ENCODE measurements around the gene ATP9B. TPM values are rescaled to one million over a fixed set of nuclear protein-coding genes. Genes with fewer than 3 reads are reported as not detected.

Gene ATP9B
- total RNA-seq, 1 experiment from 2014 or later = 17.8 TPM

DNA sequence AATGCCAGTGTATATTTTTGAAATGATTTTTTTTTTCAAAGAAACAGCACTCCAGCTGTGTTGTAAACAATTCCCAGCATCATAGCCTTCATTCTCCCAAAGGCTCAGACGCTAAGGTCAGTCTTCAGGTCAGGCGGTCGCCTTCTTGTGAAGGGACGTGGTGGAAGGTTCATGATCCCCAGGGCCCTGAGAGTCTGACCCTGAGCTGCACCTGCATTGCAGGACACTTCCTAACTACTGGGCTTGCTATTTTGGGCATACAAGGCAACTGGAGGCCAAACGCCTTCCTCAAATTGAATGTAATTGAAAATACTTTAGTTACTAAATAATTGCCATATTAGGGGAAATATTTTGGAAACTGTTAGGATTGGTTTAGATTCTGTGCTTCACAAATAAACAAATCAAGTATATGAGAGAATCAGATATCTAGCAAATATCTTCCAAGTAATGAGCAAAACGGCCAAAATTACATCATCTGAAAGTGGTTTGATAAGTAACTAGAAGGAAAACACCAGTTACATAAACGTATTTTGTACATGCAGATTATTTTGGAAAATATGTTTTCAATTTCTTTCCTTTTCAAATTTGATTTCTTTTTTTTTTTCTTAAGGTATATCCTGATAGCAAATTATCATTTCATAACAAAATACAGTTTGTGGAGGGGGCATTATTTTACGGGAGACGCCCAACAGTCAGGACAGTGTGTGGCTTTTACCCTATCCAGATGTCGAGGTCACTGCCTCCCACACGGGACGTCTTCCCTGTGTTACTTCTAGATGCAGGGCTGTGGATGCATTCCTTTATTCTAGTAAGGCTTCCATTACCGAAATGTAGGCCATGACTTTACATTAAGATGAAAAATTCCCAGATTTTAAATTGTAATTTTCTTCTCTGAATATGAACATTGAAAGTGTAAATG is 136.0 kb downstream of the ATP9B start (continued):
- no peak for TF ChIP-seq EZH2phosphoT487 (IDR thresholded peaks at IDR 0.05; ENCODE audit: borderline replicate concordance)

DNA sequence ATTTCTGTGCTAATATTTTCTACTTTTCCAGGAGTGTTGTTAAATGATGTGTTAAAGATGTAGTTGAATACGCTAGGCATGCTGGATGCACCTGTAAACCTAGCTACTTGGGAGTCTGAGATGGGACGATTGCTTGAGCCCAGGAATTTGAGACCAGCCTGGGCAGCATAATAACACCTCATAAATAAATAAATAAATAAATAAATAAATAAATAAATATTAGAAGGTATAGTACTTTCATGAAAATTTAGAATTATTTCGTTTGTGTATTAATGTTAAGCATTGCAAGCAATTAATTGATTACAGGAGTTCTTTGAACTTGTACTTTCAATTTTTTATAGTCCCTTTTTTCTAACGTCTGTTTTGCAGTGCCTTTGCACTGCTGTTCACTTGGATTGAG is 137.2 kb downstream of the ATP9B start:
- TF ChIP-seq RAD21 (IDR thresholded peaks at IDR 0.05; ENCODE audit: low read depth) = no peak
- Histone ChIP-seq H3K4me2 (ENCODE audit: low read length) (no peak overlapping the region), H3K27me3 (ENCODE audit: insufficient read depth, low read length) (no peaks in the 10 kb centered on the region), H4K20me1 (ENCODE audit: insufficient read depth) (no peaks in the 10 kb centered on the region), H3K79me2 (ENCODE audit: insufficient read depth, low read length) (no peaks in the 10 kb centered on the region), H3K9ac (ENCODE audit: low read length) (no peak overlapping the region), H3K9me2 (ENCODE audit: insufficient read depth) (no peaks in the 10 kb centered on the region), H3K4me1 (ENCODE audit: control insufficient read depth in 1 of 2, insufficient read depth in 2 of 2, low read length in 2 of 2) (peaks cover 18 to 25% of the 10 kb centered on the region in 2 experiments), H2AFZ (ENCODE audit: low read depth, low read length, poor library complexity, severe bottlenecking) (no peak overlapping the region), H3K27ac (ENCODE audit: low read depth, low read length) (no peak overlapping the region), H3K9me3 (ENCODE audit: control insufficient read depth in 1 of 2, insufficient read depth in 1 of 2, low read depth in 1 of 2, low read length in 2 of 2) (no peaks in the 10 kb centered on the region), H3K36me3 (ENCODE audit: control insufficient read depth in 1 of 2, insufficient read depth in 2 of 2, low read length in 2 of 2) (no peaks in the 10 kb centered on the region), H3K4me3 (replicated peaks in 1 of 2; ENCODE audit: low read depth in 1 of 2, low read length in 2 of 2) (no peak overlapping the region)
- ChIA-PET POLR2A (no interaction called here), CTCF (no interaction called here), RAD21 (ENCODE audit: low non-redundant PET in 1 of 2, low total read pairs in 2 of 2, uncharacterized antibody in 2 of 2, unreplicated experiment in 2 of 2) (no interaction called here)
- no TSS peak for BruUV-seq (replicated peaks)
- no peak for ATAC-seq
- no peak for DNase-seq (ENCODE audit: low read depth, low spot score)
- intact Hi-C loops (cut with micrococcal nuclease) = no loop called here

DNA sequence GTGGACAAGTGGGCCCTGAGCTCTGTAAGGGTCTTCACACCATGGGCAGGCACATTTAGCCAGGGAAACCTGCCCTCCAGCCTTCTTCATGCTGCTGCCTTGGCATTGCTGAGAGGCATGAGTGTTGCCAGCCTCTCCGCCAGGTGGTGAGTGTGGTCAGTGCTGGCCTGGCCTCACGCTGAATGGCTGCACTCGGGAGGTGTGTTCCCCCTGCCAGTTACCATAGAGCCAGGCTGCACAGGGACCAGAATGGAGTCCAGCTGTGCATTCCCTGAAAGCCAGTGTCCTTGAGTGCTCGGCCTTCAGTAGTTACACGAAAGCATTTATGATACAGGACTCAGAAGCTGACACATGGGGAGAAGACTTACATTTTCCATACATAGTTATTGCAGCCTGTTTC is 139.7 kb downstream of the ATP9B start:
- no TSS peak for BruUV-seq (replicated peaks)
- ChIA-PET RAD21 (ENCODE audit: low non-redundant PET in 1 of 2, low total read pairs in 2 of 2, uncharacterized antibody in 2 of 2, unreplicated experiment in 2 of 2) (no interaction called here), CTCF (no interaction called here), POLR2A (no interaction called here)
- Histone ChIP-seq H3K36me3 (ENCODE audit: control insufficient read depth in 1 of 2, insufficient read depth in 2 of 2, low read length in 2 of 2) (no peaks in the 10 kb centered on the region), H3K27ac (ENCODE audit: low read depth, low read length) (no peak overlapping the region), H3K4me2 (ENCODE audit: low read length) (no peak overlapping the region), H3K79me2 (ENCODE audit: insufficient read depth, low read length) (no peaks in the 10 kb centered on the region), H3K9me2 (ENCODE audit: insufficient read depth) (no peaks in the 10 kb centered on the region), H3K4me1 (ENCODE audit: control insufficient read depth in 1 of 2, insufficient read depth in 2 of 2, low read length in 2 of 2) (peaks cover 1 to 2% of the 10 kb centered on the region in 2 experiments), H3K9ac (ENCODE audit: low read length) (no peak overlapping the region), H3K9me3 (ENCODE audit: control insufficient read depth in 1 of 2, insufficient read depth in 1 of 2, low read depth in 1 of 2, low read length in 2 of 2) (no peaks in the 10 kb centered on the region), H3K4me3 (replicated peaks in 1 of 2; ENCODE audit: low read depth in 1 of 2, low read length in 2 of 2) (no peak overlapping the region), H3K27me3 (ENCODE audit: insufficient read depth, low read length) (no peaks in the 10 kb centered on the region), H4K20me1 (ENCODE audit: insufficient read depth) (no peaks in the 10 kb centered on the region), H2AFZ (ENCODE audit: low read depth, low read length, poor library complexity, severe bottlenecking) (no peak overlapping the region)
- TF ChIP-seq YY1 (IDR thresholded peaks at IDR 0.05; ENCODE audit: extremely low read depth, insufficient replicate concordance, low read depth, low read length) = no peak
- no peak for TF ChIP-seq CBX3 (IDR thresholded peaks at IDR 0.05; ENCODE audit: low read depth)
- no peak for TF ChIP-seq RAD21 (IDR thresholded peaks at IDR 0.05; ENCODE audit: low read depth)
- TF ChIP-seq, protein P1, sequence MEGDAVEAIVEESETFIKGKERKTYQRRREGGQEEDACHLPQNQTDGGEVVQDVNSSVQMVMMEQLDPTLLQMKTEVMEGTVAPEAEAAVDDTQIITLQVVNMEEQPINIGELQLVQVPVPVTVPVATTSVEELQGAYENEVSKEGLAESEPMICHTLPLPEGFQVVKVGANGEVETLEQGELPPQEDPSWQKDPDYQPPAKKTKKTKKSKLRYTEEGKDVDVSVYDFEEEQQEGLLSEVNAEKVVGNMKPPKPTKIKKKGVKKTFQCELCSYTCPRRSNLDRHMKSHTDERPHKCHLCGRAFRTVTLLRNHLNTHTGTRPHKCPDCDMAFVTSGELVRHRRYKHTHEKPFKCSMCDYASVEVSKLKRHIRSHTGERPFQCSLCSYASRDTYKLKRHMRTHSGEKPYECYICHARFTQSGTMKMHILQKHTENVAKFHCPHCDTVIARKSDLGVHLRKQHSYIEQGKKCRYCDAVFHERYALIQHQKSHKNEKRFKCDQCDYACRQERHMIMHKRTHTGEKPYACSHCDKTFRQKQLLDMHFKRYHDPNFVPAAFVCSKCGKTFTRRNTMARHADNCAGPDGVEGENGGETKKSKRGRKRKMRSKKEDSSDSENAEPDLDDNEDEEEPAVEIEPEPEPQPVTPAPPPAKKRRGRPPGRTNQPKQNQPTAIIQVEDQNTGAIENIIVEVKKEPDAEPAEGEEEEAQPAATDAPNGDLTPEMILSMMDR (IDR thresholded peaks at IDR 0.05 in 2 of 3, conservative IDR thresholded peaks at IDR 0.05 in 1 of 3; ENCODE audit: borderline replicate concordance in 1 of 3, insufficient read depth in 1 of 3, low read depth in 2 of 3, low read length in 2 of 3) = no peak
- no peak for TF ChIP-seq FOSL1 (IDR thresholded peaks at IDR 0.05; ENCODE audit: low read depth)
- TF ChIP-seq ZFX (IDR thresholded peaks at IDR 0.05) = no peak
- TF ChIP-seq EZH2 (IDR thresholded peaks at IDR 0.05) = no peak
- TF ChIP-seq, protein P2, sequence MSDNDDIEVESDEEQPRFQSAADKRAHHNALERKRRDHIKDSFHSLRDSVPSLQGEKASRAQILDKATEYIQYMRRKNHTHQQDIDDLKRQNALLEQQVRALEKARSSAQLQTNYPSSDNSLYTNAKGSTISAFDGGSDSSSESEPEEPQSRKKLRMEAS (IDR thresholded peaks at IDR 0.05) = no peak
- TF ChIP-seq, protein P3, sequence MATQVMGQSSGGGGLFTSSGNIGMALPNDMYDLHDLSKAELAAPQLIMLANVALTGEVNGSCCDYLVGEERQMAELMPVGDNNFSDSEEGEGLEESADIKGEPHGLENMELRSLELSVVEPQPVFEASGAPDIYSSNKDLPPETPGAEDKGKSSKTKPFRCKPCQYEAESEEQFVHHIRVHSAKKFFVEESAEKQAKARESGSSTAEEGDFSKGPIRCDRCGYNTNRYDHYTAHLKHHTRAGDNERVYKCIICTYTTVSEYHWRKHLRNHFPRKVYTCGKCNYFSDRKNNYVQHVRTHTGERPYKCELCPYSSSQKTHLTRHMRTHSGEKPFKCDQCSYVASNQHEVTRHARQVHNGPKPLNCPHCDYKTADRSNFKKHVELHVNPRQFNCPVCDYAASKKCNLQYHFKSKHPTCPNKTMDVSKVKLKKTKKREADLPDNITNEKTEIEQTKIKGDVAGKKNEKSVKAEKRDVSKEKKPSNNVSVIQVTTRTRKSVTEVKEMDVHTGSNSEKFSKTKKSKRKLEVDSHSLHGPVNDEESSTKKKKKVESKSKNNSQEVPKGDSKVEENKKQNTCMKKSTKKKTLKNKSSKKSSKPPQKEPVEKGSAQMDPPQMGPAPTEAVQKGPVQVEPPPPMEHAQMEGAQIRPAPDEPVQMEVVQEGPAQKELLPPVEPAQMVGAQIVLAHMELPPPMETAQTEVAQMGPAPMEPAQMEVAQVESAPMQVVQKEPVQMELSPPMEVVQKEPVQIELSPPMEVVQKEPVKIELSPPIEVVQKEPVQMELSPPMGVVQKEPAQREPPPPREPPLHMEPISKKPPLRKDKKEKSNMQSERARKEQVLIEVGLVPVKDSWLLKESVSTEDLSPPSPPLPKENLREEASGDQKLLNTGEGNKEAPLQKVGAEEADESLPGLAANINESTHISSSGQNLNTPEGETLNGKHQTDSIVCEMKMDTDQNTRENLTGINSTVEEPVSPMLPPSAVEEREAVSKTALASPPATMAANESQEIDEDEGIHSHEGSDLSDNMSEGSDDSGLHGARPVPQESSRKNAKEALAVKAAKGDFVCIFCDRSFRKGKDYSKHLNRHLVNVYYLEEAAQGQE (IDR thresholded peaks at IDR 0.05; ENCODE audit: low read depth) = no peak
- TF ChIP-seq SRF (IDR thresholded peaks at IDR 0.05; ENCODE audit: low read depth) = no peak
- TF ChIP-seq EGR1 (IDR thresholded peaks at IDR 0.05; ENCODE audit: low read depth) = no peak
- DNase-seq (ENCODE audit: low read depth, low spot score) (no peak), ATAC-seq (0 out of 2 replicates have a peak, but pooled peaks have one; percentile 34)
- intact Hi-C loops (cut with micrococcal nuclease) = no loop called here

Data from HCT116 (cell line).